Progenitor cell of endocrine pancreas (in vitro differentiated cells): ENCODE measurements around the gene GNL1. TPM values are rescaled to one million over a fixed set of nuclear protein-coding genes. Genes with fewer than 3 reads are reported as not detected.

Experiments used
- DNase-seq: peaks from one replicate; pipeline ENCODE4 v3.0.0; 2021; ENCODE audit warnings: low spot score; ENCODE audit not compliant: unreplicated experiment
- H3K27ac Mint-ChIP-seq: 2 replicates; pipeline ENCODE4 v1.8.0; 2021; ENCODE audit warnings: mild to moderate bottlenecking, moderate library complexity, mixed read lengths
- H3K27me3 Mint-ChIP-seq: 2 replicates; pipeline ENCODE4 v1.8.0; 2021; ENCODE audit warnings: mixed read lengths
- H3K36me3 Mint-ChIP-seq: 2 replicates; pipeline ENCODE4 v1.8.0; 2022; ENCODE audit warnings: mixed read lengths; ENCODE audit not compliant: insufficient read depth
- H3K4me1 Mint-ChIP-seq: 2 replicates; pipeline ENCODE4 v1.8.0; 2021; ENCODE audit warnings: low read depth, mixed read lengths
- H3K4me3 Mint-ChIP-seq: 2 replicates; pipeline ENCODE4 v1.8.0; 2021; ENCODE audit warnings: low read depth, mild to moderate bottlenecking, moderate library complexity, mixed read lengths
- H3K9me3 Mint-ChIP-seq: 2 replicates; pipeline ENCODE4 v1.8.0; 2021; ENCODE audit warnings: low read depth, mixed read lengths
- long read RNA-seq: library from polyadenylated mRNA; unstranded; transcript quantifications from one replicate; pipeline ENCODE4 v2.0.0, GENCODE V29; 2020
- total RNA-seq: library from RNA; stranded (reverse); gene quantifications from 2 replicates; pipeline ENCODE4 v1.2.1, GENCODE V29; 2021
- TF ChIP-seq, protein P1 (sequence below): fragments of 200-600 bp; sonication (generic); IDR thresholded peaks from one replicate; pipeline ENCODE4 v1.5.0; 2021; ENCODE audit warnings: antibody characterized with exemption, mild to moderate bottlenecking; ENCODE audit not compliant: unreplicated experiment

GNL1 gene, protein sequence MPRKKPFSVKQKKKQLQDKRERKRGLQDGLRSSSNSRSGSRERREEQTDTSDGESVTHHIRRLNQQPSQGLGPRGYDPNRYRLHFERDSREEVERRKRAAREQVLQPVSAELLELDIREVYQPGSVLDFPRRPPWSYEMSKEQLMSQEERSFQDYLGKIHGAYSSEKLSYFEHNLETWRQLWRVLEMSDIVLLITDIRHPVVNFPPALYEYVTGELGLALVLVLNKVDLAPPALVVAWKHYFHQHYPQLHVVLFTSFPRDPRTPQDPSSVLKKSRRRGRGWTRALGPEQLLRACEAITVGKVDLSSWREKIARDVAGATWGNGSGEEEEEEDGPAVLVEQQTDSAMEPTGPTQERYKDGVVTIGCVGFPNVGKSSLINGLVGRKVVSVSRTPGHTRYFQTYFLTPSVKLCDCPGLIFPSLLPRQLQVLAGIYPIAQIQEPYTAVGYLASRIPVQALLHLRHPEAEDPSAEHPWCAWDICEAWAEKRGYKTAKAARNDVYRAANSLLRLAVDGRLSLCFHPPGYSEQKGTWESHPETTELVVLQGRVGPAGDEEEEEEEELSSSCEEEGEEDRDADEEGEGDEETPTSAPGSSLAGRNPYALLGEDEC
- 75.2 and 81.9 TPM in 2 replicates for total RNA-seq
- long read RNA-seq, full-length matches to known transcripts: 89 of 107 reads
- long read RNA-seq, partial matches to known transcripts: 12 of 107 reads
- long read RNA-seq, other reads (novel, unspliced or antisense): 6 of 107 reads

DNA sequence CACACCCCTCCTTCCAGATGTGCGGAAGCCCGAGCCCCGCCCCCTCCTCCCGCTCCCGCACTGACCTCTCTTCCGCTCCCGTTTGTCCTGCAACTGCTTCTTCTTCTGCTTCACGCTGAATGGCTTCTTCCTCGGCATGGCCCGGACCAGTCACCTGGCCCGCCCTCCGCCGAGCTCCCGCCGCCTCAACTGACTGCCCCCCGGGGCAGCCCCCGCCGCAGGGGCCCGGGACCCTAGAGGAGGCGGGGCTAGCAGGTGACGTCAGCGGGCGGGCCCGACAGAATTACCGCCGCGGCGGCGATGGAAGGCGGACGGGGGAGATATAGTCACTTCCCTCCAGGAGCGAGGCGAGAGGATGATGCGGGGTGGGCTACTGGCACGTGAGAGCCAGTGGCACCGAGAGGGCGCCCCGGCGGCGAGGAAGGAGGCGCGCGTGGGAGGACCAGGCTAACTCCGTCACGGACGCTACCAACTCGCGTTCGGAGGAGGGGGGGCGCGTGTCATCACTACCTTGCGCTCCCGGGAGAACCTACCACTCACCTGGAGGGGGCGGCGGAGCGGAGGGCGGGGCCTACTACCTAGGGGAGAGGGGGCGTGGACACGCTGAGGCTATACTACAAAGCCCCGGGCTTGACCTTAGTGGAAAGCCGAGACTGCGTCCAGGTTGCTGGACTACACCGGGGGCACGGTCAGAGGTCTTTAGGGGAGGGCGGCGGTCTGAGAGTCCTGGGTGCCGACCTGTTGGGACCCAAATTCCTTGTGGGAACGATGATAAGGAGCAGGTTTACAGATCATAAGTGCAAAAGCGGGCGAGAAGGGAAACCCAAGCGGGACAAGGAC is at the start of gene GNL1:
Gene GNL1 (minus strand): TSS at position 424 of the 840 bp plus-strand sequence. CDS start 286 bp downstream, at position 138.
- Mint-ChIP-seq H3K27ac (peak within 1 kb of the TSS; percentile 99), H3K4me3 (peak within 1 kb of the TSS; percentile 96), H3K36me3 (peaks cover 12% of the 10 kb centered on the region), H3K4me1 (peaks cover 20% of the 10 kb centered on the region), H3K27me3 (no peaks in the 10 kb centered on the region), H3K9me3 (no peaks in the 10 kb centered on the region)
- peak; percentile 96 for DNase-seq
- TF ChIP-seq, protein P1, sequence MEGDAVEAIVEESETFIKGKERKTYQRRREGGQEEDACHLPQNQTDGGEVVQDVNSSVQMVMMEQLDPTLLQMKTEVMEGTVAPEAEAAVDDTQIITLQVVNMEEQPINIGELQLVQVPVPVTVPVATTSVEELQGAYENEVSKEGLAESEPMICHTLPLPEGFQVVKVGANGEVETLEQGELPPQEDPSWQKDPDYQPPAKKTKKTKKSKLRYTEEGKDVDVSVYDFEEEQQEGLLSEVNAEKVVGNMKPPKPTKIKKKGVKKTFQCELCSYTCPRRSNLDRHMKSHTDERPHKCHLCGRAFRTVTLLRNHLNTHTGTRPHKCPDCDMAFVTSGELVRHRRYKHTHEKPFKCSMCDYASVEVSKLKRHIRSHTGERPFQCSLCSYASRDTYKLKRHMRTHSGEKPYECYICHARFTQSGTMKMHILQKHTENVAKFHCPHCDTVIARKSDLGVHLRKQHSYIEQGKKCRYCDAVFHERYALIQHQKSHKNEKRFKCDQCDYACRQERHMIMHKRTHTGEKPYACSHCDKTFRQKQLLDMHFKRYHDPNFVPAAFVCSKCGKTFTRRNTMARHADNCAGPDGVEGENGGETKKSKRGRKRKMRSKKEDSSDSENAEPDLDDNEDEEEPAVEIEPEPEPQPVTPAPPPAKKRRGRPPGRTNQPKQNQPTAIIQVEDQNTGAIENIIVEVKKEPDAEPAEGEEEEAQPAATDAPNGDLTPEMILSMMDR: no peak

DNA sequence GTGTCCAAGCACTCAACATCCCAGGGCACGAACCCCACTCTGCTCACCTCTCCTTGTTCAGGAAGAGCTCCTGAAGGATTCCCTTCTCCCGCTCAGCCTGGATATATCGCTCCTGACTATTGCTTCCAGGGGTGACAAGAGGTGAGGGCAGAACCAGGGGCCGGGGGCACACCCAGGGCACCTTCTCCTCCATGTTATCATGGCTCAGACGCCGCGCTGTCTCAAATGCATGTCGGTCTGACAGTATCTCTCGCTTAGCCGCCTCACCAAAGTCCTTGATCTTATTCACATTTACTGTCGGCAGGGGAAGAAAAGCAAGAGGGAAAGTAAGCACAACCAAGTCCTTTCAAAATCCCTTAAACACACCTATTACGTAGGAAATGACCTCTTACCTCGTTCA is 47.7 kb upstream of the GNL1 start:
- no peak for DNase-seq
- Mint-ChIP-seq H3K9me3 (no peaks in the 10 kb centered on the region), H3K4me1 (peaks cover 3% of the 10 kb centered on the region), H3K4me3 (no peak overlapping the region), H3K27ac (no peak overlapping the region), H3K27me3 (no peaks in the 10 kb centered on the region), H3K36me3 (peaks cover 44% of the 10 kb centered on the region)
- TF ChIP-seq, protein P1: no peak

DNA sequence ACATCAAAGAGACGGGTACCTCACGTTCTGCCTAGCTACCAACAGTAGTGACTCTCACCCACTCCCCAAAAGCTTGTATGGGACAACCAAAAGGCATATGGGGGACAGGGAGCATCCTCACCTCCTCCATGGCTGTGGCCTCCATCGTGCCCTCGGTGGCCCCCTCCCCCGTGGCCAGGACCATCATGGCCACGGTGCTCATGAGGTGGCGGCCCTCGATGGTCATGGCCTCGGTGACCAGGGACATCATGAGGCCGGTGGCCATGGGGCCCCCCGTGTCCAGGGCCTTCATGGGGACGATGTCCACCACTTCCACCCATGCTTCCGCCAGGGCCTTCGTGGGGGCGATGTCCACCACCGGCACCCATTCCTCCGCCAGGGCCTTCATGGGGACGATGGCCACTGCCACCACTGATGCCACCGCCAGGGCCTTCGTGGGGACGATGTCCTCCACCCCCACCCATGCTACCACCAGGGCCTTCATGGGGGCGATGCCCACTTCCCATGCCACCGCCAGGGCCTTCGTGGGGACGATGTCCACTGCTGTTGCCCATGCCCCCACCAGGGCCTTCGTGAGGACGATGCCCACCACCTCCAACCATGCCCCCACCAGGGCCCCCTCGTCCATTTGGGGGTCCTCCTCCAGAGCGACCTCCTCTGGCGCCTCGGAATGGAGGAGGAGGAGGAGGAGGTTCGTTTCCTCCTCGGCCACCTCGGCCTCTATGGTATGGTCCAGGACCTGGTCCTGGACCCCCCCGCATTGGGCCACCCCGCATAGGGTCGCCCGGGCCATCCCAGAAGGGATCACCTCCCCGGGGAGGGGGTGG is 45.7 kb upstream of the GNL1 start:
- Mint-ChIP-seq H3K27ac (no peak overlapping the region), H3K36me3 (peaks cover 35% of the 10 kb centered on the region), H3K9me3 (no peaks in the 10 kb centered on the region), H3K4me1 (no peaks in the 10 kb centered on the region), H3K4me3 (no peak overlapping the region), H3K27me3 (no peaks in the 10 kb centered on the region)
- TF ChIP-seq, protein P1: no peak
- no peak for DNase-seq

DNA sequence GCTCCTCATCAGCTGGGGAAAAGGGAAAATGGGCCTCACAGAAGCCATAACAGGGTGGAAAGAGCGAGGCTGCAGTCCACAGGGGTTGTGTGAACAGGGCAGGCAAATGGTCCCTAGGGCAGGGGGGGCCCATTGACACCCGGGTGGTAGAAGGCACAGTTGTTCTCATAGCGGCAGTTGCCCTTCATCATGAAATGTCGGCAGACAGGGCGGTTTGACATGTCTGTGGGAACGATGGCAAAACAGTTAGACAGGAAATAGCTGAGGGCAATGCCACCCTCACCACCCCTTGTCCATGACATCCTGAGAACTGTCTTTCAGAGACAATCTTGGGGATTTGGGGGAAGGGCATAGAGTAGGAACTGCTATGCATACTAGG is 45.1 kb upstream of the GNL1 start:
- Mint-ChIP-seq H3K27me3 (no peaks in the 10 kb centered on the region), H3K36me3 (peaks cover 31% of the 10 kb centered on the region), H3K4me3 (no peak overlapping the region), H3K4me1 (no peaks in the 10 kb centered on the region), H3K27ac (no peak overlapping the region), H3K9me3 (no peaks in the 10 kb centered on the region)
- DNase-seq: no peak
- TF ChIP-seq, protein P1: no peak
